ENCODE measurements around the gene LIMK2.
"Not testable (repeated sequence)": the region's sequence is repeated elsewhere in the genome, so short reads cannot be mapped to it uniquely, and the experiment has no call there.

The LIMK2 gene

GRCh38 chr22:31244943-31245451, 32.9 kb downstream of the LIMK2 start:
- no peak for DNase-seq

DNA sequence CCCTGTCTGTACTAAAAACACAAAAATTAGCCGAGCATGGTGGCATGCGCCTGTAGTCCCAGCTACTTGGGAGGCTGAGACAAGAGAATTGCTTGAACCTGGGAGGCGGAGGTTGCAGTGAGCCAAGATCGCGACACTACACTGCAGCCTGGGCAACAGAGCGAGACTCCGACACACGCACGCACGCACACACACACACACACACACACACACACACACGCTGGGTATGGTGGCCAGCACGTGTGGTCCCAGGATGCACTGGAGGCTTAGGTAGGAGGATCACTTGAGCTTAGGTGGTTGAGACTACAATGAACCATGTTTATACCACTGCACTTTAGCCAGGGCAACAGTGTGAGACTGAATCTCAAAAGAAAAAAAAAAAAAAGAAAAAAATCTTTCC, 33.9 kb downstream of the LIMK2 start:
- DNase-seq: not testable (repeated sequence)

DNA sequence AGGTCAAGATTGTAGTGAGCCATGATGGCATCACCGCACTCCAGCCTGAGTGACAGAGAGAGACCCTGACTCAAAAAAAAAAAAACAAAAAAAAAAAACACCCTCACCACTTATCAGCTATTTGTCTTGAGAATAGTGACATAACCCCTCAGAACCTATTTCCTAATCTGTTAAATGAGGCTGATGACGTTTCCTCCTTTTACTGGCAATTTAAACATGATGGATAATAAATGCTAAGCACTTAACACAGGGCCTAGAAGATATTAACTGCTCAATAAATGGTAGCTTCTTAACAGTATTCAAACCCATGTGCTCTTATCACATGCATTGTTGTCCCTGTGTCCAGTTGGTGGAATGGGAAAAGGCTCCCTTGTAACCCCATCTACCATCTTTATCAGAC, 34.6 kb downstream of the LIMK2 start:
- no peak for DNase-seq

DNA sequence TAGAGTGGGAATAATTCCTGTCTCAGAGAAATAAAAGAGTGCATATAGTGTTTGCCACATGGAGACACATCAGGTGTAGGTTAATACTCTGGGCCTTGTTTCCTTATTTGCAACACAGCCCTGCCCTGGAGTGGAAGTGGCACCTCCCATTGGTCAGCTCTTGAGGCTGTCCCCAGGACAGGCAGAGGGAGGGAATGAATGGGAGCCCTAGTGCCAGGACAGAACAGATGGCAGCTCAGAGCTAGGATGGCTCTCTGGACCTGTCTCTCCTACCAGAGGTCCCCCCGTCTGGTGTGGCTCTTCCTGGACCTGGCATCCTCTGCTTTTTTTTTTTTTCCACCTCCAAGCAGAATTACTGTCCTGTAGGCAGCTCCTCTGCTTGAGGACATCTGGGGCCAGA, 35.6 kb downstream of the LIMK2 start:
- no peak for DNase-seq

GRCh38 chr22:31248138-31248745, 36.1 kb downstream of the LIMK2 start:
- peak; percentile 48 to 58 for DNase-seq

DNA sequence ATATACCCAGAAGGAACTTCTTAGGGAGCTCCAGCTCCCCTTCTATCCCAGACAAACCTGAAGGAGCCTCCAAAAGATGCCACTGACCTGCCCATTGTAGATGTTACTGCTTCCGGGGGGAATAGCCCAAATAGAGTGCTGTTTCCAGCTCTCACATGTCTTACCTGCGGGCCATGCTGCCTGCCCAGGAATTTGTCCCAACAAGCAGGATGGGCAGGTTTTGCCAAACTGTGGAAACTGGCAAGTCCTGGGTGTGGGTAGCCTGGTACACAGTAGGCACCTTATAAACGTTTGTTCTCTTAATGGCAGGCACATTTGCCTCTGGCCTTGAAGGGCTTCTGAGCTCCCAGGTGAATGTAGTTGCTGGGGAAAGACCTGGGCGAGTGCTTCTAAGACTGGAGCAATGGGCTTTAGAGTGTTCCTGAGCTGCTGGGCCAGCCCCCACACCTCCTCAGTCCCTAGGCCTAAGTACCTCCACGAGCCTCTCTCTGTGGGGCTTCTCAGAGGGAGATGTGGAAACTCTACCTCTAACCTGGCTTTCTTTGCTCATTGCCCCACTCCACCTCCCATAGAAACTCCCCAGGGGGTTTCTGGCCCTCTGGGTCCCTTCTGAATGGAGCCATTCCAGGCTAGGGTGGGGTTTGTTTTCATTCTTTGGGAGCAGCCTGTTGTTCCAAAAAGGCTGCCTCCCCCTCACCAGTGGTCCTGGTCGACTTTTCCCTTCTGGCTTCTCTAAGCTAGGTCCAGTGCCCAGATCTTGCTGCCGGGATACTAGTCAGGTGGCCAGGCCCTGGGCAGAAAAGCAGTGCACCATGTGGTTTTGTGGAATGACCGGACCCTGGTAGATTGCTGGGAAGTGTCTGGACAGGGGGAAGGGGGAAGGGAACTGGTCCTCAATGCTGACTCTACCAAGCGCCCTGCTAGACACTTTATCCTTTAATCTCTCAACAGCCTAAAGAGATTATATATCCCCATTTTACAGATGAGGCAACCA, 37.2 kb downstream of the LIMK2 start:
- DNase-seq: no peak

- no peak for DNase-seq
Measured at GRCh38 chr22:31250740-31251600, 38.9 kb downstream of the LIMK2 start.

DNA sequence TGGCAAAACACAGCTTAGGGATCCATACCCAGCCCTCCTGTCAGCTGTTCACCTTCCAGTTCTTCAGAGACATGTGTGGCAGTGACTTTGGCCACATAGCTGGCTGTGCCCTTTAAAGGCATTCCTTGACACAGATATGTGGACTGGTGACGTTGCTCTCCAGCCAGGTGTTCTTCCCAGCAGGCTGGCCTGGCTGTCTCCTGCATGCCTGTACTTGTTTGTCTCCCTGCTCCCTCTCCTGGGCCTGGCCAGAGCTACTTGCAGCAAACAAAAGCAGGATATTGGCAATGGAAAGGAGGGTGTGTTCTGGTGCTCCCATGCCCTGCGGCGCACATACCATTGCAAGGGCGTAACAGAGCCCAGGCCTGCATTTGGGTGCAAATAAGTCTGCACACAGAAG, 41.9 kb downstream of the LIMK2 start:
- no peak for DNase-seq

GRCh38 chr22:31259798-31260473, 47.8 kb downstream of the LIMK2 start:
- DNase-seq: no peak

- no peak for DNase-seq
Measured at GRCh38 chr22:31260474-31260856, 48.4 kb downstream of the LIMK2 start.

DNA sequence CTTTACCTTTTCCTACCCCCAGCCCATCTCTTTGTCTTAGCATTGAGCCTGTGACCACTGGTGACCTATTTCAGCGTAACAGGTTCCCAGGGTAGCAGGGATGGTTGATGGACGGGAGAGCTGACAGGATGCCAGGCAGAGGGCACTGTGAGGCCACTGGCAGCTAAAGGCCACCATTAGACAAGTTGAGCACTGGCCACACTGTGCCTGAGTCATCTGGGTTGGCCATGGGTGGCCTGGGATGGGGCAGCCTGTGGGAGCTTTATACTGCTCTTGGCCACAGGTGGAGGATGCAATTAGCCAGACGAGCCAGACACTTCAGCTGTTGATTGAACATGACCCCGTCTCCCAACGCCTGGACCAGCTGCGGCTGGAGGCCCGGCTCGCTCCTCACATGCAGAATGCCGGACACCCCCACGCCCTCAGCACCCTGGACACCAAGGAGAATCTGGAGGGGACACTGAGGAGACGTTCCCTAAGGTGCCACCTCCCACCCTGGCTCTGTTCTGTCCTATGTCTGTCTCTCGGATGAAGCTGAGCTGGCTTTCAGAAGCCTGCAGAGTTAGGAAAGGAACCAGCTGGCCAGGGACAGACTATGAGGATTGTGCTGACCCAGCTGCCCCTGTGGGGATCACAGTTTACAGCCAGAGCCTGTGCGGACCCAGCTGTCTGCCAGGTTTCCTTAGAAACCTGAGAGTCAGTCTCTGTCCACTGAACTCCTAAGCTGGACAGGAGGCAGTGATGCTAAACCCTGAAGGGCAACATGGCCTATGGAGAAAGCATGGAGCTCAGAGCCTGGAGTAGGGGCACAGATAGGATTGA, 50.4 kb downstream of the LIMK2 start:
- no peak for DNase-seq

DNA sequence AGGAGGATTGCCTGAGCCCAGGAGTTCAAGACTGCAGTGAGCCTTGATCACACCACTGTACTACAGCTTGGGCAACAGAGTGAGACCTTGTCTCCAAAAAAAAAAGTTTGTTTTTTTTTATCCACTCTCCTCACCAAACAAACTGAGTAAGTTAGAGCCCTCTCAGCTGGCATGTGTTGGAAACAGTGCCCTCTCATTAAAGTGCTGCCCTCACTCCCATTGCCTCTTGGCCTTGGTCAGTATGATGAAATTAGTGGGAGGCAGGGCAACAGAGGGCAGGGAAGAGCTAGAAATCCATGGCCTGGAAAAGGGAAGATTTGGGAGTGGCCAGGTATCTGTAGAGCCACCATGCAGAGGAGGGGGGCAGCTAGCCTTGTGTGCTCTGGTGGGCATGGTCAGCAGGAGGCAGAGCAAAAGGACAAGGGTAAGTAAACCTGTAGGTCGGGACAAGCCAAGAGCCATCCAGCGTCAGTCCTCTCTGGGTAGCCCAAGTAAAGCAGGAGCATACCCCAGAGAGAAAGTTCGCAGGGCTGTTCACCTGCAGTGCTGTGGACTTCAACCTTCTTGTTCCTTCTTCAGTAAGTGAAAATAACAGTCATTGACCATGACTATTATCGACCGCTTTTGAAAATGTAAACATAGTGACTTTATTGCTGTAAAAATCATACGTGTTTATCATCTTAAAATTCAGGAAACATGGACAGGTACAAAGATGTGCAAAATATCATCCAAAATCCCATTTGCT, 52.0 kb downstream of the LIMK2 start:
- no peak for DNase-seq

- DNase-seq: no peak
Measured at GRCh38 chr22:31268281-31268680, 56.2 kb downstream of the LIMK2 start.

DNA sequence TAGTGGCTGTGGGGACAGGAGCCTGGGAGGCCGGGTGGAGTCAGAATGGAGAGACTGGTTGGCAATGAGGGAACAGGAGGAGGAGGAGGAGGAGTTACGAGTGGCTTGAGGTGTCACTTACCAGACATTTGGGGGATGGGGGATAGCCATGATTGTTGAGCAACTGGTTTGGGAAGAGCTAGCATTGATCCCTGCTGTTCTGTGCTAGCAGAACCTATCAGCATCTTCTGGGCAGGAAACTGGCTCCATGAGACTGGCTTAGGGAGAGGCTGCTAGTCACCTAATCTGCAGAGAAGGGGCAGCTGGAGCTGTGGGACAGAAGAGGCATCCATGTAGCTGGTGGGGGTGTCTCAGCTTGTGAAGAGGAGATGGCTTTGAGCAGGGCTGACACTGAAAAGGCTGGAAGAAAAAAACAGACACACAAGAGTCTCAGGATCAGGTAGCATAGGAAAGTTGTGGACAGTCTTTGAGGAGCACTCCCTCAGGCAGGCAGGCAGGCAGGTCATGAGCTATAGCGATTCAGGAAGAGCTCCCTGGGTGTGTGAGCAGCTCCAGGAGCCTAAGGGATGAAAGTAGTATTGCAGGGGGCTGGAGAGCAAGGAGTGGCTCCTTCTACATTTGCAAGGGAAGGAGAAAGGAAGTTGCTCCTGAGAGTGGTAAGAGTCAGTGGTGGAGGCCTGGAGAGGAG, 57.9 kb downstream of the LIMK2 start:
- DNase-seq: no peak

GRCh38 chr22:31271026-31271425, 58.9 kb downstream of the LIMK2 start:
- DNase-seq: no peak

DNA sequence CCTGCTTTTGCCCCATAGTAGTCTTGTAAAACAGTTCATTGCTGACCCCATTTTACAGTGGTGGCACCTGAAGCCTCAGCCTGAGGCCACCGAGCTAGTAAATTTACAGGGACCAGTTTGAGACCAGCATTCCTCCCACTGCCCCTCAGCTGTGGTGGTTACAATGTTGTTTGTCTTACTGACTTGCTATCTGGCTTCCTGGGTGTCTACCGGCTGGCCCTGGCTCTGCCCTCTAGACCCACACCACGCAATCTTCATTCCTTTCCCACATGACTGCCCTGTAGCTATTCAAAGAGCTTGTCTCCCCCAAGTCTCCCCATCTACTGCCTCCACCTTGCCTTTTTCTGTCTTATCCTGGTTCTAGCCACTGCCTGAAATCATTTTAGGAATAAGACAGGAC, 59.4 kb downstream of the LIMK2 start:
- DNase-seq: no peak

GRCh38 chr22:31272522-31273446, 60.7 kb downstream of the LIMK2 start:
- peak; percentile 52 to 67 for DNase-seq

DNA sequence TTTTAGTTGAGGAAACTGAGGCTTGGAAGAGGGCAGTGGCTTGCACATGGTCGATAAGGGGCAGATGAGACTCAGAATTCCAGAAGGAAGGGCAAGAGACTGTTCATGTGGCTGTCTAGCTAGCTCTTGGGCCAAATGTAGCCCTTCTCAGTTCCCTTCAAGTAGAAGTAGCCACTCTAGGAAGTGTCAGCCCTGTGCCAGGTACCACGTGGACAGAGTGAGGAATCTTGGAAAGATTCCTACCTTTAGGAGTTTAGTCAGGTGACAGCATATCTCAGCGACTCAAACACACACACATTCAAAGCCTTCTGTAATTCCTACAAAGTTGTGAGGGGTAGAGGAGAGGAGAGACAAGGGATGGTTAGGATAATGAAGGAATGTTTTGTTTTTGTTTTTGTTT, 61.9 kb downstream of the LIMK2 start:
- no peak for DNase-seq

GRCh38 chr22:31275018-31275417, 62.9 kb downstream of the LIMK2 start:
- DNase-seq: no peak
